ENCODE measurements around the gene SLC38A10.

The SLC38A10 gene

DNA sequence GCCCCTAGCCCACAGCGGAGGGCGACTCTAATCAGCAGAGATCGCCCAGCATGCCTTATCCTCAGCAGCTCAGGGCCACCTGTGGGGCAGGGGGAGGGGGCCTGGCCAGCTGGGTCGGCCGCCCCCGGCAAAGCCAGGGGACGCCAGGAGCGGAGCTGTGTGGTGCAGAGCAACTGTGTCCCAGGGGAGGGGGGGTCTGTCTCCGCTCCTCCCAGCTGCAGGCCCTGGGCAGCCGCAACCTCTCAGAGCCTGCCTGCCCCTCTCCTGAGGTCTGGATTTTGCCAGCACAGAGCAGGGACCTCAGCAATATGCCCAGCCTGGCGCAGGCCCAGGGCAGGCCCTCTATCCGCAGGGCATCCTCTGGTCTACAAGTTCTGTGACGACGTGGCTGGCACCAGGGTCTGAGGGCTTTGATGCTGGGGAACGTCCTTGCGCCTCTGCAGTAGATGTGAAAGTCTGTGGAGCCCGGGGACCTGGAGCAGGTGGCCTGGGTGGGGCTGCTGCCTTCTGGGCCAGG lies 36.5 kb upstream of the SLC38A10 start:
- H3K4me3 ChIP-seq (ENCODE audit: low read depth, low read length) = no peak overlapping the region

DNA sequence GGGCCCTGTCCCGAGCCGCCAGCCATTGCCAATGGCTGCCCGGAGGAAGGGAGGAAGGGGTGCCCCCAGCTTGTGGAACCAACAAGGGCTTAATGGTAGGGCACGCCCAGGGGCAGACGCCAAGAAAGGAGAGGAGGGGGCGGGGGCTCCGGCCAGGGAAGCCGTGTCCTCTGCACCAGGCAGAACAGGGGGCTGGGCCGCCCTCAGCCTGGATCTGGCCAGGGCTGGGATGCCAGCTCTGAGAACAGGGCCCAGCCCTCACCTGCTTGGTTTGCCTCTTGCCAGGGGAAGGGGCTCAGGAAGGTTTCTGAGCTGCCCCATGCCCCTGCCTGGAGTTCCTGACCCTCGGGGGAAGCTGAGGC lies 35.8 kb upstream of the SLC38A10 start:
- no peak overlapping the region for H3K4me3 ChIP-seq (ENCODE audit: low read depth, low read length)

DNA sequence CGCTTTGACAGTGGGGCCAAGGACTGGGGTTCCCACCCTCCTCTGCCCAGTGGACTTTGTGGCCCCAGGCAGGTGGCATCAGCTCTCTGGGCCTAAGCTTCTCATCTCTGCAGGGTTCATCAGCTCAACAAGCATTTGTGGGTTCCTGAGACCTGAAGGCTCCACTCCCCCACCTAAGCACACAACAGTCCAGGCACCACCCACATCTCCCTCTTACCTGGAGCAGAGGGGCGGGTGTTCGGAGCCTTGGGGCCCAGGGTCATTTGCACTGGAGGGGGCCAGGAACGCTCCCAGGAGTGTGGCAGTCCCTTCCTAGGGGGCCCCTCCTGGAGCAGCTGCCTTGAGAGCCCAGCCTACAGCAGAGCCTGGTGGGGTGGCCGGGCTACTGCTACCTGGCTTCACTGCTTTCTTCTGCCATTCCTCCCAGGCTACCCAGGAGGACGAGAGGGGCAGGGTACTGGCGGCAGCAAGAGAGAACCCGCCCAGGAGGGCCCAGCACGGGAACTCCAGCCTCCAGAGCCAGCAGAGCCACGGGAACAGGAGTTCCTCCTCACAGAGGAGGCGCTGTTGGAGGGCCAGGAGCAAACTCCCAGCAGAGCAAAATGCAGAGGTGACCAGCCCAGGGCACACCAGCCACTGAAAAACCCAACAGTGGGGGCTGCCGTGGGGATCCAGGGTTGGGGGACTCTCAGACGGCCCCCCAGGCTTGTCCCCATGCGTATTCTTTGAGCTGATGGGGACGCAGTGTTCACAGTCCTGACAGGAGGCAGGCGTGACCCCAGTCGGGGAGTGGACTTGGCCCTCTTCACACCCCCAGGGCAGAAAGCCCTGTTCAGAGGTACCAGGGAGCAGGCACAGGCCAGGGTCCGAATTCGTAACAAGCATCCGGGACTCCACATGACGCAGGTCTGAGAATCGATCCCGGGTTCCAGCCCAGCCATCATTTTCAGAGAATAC lies 35.1 kb upstream of the SLC38A10 start:
- H3K4me3 ChIP-seq (ENCODE audit: low read depth, low read length) = no peak overlapping the region

DNA sequence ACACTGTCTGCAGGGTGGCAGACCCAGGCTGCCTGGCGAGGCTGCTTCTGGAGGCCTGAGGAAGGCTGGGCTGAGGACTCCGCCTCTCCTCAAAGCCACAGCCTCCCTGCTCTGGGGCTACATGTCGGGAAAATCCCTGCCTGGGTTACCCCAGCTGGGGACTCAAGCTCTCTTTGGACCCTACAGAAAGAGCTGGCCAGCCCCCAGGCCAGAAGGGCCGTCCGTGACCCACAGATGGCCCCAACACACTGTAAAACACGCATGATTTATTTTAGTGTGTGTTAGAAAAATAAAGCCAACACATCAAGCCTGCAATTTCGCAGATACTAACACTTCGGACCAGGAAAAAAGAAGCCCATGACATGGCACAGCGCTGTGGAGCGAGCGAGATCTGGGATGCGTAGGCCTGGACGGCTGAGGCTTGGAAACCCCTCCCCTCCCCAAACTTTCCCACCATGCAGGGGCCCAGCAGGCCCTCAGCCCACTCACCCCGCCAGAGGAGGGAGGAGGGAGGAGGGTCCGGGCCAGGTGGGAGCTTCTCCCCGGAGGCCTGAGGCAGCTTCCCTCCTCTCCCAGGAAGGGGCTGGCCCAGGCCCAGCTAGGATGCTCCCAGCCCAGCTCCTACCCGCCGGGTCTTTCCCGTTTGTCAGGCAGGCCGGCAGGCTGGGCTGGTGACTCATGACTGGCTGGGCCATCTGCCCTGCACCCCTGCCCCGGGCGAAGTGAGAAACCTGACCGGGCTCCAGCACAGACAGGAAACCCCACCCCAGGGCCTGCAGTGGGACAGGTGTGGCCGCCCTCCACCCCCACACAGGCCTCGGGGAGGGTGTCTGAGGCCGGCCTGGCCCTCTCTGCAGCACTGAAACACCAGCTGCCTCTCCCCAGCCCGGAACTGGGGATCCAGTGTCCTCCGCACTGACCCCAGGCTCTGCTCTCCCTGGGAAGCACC lies 34.1 kb upstream of the SLC38A10 start:
- no peak overlapping the region for H3K4me3 ChIP-seq (ENCODE audit: low read depth, low read length)

DNA sequence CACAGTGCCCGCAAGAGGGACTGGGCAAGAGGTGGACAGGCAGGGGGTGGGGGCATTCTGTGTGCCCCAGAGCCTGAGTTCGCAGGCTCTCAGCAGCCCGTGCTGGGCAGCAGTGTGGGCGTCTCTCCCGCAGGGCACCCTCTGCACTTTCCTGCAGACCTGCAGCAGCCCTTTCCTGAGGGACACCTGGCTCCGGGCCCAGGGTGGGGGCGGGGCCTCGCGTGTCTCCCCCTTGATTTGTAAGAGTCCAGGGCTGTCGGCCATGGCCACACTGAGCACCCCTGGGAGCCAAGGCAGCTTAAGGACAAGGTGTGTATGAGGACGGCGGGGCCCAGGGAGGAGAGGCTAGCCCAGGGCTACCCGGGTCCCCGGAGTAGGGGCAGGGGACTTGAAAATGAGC lies 33.4 kb upstream of the SLC38A10 start:
- no peak overlapping the region for H3K4me3 ChIP-seq (ENCODE audit: low read depth, low read length)

DNA sequence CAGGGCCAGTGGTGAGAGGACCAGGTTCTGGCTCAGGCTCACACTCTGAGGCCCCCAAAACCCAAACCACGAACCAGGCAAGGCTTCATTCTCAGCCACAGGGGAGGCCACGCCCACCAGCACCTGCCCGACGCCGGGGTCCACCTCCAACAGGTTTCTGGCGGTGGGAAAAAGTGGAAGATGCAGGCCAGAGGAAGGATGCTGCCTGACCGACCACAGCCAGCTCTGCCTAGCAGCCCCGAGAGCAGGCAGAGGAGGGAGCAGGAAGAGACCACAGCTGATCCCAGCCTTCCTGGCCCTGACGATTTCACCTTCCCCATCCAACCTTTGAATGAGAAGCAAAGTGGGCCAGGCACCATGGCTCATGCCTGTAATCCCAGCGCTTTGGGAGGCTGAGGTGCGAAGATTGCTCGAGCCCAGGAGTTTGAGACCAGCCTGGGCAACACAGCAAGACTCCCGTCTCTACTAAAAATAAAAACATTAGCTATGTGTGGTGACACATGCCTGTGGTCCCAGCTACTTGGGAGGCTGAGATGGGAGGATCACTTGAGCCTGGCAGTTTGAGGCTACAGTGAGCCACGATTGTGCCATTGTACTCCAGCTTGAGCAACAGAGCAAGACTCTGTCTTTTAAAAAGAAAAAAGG lies 30.7 kb upstream of the SLC38A10 start:
- H3K4me3 ChIP-seq (ENCODE audit: low read depth, low read length) = no peak overlapping the region

DNA sequence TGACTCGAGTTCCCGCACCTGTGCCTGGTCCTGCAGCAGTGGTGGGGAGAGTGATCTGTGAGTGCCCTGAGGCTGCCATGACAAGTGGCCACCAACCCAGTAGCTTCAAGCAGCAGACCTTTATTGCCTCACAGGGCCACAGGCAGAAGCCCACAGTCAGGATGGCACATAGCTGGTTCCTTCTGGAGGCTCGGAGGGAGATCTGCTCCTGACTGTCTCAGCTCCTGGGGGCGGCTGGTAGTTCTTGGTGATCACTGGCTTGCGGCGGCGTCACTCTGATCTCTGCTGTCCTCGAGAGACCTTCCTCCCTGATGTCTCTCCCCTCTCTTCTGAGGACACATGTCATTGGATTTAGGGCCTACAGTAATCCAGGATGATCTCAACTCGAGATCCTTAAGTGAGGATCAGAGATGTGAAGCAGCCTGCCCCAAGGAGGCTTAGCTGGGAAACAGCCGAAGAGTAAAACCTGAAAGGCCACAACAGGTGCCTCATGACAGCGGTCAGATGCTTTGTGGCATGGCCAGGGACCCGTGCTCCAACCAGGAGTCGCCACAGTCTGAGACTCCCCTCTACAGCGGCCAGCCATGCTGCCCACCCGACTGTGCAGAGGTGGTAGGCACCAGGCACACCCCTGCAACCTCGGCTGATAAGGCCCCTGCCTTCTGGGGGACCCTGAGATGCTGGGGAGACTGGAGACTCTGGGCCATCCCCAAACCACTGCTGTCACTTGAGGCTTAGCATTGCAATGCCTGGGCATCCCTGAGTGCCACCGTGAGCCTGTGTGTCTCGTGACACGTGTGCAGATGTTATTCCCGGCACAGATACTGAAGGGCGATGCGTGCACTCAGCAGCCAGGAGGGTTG lies 30.0 kb upstream of the SLC38A10 start:
- H3K4me3 ChIP-seq (ENCODE audit: low read depth, low read length) = no peak overlapping the region

DNA sequence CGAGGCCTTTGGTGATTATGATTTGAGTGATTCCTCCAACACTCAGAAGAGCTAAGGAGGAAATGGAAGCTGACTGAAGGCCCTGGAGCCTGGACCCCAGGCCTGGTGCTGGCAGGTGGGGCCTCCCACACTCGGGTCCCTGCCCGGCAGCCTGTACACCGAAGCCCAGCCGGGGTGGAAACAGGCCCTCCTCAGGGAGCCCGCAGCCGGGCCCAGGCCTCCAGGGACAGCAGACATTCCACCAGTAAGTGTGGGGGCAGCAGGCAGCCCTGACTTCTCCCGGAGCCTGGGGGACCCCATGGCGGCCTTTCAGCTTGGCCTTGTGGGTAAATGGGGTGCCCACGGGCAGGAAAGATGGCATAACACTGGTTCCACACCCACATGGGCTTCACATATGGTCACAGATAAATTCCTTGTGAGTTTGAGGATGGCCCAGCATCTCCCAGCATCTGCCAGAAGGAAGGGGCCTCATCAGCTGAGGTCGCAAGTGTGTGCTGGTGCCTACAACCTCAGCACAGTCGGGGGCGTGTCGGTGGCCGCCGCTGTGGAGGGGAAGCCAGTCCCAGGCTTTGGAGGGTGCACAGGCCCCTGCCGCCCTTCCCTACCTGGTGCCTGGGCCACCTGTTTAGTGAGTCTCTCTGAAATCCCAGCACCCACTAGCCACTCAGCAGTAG lies 29.2 kb upstream of the SLC38A10 start:
- no peak overlapping the region for H3K4me3 ChIP-seq (ENCODE audit: low read depth, low read length)

DNA sequence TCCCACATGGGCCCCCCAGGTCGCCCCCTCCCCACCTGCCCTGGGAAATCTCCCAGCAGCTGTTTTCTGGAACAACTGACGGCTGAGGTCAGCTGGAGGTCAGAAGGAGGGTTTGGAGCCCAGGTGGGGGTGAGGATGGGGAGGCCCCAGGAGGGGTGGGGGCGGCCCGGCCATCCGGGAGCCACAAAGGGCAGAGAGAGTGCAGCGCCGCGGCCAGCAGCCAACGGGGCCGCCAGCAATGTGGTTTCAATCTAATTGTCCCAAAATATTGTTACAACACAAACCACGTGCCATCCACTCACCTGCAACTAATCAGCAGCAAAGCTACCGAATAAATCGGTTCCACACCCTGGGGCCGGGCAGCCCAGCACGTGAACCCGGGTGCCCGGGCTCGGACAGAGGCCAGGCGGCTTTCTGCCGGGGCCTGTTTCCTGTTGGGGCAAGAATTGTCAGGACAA lies 28.3 kb upstream of the SLC38A10 start:
- no peak overlapping the region for H3K4me3 ChIP-seq (ENCODE audit: low read depth, low read length)

DNA sequence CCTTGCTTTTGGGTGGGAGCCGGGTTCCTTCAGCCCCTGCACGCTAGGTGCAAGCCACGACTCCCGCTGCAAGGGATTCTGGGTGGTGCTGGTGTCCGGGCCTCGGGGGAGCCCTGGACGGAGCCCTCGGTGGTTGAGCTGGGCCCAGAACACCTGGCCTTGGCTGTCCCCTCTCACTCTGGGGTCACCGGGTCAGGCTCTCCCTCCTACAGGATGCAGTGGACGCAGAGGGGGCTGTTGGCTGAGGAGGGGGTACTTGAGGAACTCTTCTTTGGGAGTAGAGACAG lies 27.9 kb upstream of the SLC38A10 start:
- H3K4me3 ChIP-seq (ENCODE audit: low read depth, low read length) = no peak overlapping the region

DNA sequence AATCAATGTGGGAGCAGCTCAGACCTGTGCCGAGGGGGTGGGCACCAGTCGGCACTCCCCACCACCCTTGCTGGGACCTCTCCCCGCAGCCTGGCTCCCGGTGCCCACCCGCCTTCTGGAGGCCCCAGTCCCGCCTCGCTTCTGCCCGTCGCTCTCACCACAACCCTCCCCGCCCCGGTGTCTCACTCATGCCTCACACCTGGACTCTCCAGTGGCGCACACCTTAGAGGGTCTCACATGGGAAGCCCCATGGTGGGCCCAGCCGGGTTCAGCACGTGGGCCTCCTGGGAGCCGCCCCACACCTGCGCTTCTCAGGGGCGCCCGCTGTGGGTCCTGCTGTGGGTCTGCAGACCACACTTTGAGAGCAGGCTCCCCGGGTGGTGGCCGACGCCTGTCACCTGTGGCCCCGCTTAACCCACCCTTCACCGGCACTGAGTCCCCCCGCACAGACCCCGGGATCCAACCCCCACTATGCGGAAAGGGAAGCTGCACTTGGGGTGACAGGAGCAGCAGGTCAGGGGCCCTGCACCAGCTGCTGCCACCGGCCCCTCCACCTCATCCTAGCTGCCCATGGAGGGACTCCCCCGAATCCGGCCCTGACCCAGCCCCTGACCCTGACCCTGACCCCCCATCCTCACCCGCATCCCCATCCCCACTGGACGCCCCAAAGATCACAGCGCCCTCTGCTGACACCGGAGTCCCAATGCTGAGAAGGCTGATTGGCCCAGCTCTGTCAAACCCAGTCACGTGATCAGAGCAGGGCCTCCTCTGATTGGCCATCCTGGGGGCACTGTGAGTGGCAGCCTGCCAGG lies 27.4 kb upstream of the SLC38A10 start:
- no peak overlapping the region for H3K4me3 ChIP-seq (ENCODE audit: low read depth, low read length)

DNA sequence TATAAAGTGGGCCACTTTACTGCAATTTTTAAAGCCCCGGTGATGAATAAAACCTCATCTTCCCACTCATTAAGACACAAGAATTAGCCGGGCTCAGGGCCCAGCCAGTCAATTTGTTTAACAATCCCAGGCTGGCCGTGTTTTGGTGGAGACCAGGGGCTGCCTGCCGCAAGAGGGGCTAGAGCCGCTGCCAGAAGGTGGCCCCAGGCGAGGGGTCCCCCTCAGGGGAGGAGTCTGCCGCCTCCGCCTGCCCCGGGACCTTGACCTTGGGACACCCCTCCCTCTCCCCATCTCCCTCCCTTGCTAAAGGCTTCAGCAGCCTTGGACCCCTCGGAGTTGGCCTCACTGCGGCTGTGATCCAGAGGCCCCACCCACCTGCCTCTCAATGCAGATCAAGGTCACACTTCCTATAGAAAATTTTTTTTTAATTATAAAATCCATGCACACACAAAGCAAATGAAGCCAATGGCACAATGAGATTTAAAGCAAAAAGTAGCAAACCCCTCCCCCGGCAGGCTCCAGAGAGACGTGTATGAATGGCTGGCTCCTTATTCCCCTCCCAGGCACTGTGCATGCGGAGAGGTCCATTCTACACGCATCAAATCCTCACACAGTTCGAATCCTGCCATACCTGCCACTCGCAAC lies 23.0 kb upstream of the SLC38A10 start:
- H3K4me3 ChIP-seq (ENCODE audit: low read depth, low read length) = no peak overlapping the region

DNA sequence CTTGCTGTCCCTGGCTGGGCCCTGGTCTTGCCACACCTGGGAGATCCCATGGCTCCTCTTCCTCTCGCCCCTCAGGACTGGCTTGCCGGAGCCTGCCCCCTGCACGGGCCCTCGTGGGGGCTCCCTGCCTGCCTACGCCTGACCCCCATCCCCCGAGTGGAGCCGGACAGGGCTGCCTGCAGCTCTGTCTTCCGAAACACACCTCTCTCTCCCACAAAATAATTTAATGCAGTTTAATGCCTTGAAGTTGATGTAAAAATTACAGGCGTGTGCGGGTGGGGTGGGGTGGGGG lies 22.4 kb upstream of the SLC38A10 start:
- no peak overlapping the region for H3K4me3 ChIP-seq (ENCODE audit: low read depth, low read length)

DNA sequence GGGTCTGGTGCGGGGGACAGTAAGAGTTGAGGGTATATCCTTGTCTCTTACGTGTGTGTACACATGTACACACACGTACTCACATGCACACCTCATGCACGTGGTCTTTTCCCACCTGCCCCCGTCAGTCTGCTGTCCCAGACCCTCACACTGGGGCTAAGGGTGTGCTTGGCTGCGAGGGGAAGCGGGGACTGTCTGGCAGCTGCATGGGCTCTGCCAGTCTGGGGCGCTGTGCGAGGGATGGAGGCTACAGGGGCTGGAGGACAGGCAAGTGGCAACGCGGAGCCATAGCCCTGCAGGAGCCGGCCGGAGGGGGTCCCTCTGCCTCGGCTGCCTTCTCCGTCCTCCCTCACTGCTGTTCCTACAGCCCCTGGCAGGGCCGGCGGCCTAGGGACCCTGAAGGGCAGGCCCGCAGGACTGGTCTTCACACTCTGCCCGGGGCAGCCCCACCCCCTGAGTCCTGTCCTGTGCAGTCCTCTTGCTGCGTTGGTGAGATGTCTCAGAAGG lies 20.8 kb upstream of the SLC38A10 start:
- no peak overlapping the region for H3K4me3 ChIP-seq (ENCODE audit: low read depth, low read length)

DNA sequence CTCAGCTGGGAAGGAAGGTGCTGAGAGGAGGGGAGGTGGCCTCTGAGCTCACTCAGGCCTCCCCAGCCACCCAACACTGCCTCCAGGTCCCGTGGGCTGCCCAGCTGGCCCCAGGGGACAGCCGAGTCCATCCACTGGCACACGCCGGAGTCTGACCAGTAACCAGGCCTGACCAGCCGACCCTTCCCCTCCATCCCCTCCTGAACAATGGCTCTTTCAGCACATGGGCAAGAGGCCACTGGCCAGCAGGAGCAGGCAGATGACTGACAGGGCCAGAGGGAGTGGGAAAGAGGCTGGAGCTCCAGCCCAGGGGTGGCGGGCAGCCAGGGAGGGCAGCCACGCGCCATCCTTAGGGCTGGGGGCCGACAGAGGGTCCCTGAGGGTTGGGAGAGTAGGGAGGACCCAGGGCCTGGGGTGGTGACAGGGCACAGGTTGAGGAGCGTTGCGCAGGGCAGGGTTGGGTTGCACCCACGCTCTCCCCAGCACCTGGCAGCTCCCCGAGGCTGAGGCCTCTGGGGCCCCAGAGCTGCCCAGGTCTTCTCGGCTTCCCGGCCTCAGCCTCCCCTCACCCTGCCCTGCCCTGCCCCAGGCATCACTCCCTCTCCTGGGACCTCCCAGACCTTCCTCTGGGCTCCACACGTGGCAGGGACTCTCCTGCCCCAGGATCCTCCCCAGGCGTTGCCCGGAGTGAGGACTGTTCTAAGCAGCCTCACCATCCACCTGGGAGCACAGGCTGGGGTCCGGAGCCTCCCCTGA lies 20.2 kb upstream of the SLC38A10 start:
- H3K4me3 ChIP-seq (ENCODE audit: low read depth, low read length) = no peak overlapping the region

DNA sequence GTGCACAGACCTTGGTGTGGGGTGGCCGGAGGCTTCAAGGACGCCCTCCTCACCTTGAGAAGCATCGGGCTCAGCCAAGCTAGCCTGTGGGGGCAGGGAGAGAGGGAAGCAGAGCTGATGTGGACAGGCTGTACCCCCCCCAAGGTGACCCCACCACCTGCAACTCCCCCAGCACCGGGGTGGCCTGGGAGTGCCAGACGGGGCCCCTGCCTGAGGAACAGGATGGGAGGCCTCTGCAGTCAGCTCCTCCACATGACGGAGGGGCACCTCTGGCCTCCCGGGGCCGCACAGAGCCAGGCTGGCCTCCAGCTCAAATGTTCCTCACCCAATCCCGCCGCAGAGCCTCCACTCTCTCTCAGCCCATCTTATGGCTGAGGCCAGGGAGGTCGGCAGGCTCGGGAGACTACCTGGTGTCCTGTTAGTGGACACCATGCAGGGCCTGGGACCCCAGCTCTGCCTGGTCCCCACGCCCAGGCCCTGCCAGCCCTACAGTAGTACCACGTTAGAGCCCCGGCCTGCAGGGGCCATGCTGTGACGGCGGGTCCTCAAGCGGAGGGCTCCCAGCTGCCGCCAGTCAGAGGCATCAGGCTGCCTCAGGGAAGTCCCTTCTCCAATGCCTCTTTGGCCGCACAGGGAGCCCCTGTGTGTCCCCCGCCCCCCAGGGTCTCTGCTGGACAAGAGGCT lies 19.4 kb upstream of the SLC38A10 start:
- no peak overlapping the region for H3K4me3 ChIP-seq (ENCODE audit: low read depth, low read length)

DNA sequence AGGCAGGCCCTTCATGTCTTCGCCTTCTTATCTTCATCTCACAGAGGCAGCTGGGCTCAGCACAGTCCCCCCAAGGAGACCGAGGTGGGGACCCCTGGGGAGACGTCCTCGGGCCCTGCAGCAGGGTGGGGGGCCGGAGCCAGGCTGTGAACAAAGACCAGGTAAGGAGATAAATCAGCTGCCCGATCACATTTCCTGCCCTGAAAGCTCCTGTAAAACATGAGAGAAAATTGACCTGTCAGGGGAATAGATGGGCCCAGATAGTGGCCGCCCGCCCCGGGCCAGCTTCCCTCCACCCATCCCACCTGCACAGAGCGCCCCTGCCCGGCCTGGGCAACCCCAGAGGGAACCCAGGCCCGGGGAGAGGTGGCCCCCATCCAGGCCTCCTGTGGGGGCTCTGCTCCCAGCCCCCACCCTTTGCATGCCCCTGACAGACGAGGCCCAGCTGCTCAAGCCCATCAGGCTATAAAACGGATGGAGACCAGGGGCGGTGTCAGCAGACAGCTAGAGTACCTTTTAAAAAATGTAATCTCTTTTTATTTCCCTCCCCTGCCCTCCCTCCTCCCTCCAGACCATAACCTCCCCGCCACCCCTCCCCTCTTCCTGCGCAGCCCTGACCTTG lies 18.8 kb upstream of the SLC38A10 start:
- no peak overlapping the region for H3K4me3 ChIP-seq (ENCODE audit: low read depth, low read length)
